DMS114 treated with DMSO at 0.1 percent for 48 hours (cell line): Measurements from ENCODE around the gene UBR1.
"Not testable (repeated sequence)": the region's sequence is repeated elsewhere in the genome, so short reads cannot be mapped to it uniquely, and the experiment has no call there.

ENCODE experiments used
- DNase-seq: peaks from one replicate; lab custom pipeline; 2025; ENCODE audit not compliant: unreplicated experiment; lab: John Stamatoyannopoulos, UW

Gene UBR1

DNA sequence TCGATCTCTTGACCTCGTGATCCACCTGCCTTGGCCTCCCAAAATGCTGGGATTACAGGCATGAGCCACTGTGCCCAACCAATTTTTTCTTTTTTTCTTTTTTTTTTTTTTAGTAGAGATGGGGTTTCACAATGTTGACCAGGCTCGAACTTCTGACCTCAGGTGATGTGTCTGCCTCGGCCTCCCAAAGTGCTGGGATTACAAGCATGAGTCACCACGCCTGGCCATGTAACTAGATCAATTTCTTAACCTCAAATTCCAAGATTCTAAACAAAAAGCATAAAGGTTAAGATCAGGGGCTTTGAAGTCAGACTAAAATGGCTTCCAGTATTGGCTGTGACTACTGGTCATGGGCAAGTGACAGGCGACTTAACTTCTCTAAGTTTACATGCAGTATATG is 126.7 kb downstream of the UBR1 start:
- not testable (repeated sequence) for DNase-seq

- no peak for DNase-seq
Measured at GRCh38 chr15:42974202-42974862, 131.5 kb downstream of the UBR1 start.

DNA sequence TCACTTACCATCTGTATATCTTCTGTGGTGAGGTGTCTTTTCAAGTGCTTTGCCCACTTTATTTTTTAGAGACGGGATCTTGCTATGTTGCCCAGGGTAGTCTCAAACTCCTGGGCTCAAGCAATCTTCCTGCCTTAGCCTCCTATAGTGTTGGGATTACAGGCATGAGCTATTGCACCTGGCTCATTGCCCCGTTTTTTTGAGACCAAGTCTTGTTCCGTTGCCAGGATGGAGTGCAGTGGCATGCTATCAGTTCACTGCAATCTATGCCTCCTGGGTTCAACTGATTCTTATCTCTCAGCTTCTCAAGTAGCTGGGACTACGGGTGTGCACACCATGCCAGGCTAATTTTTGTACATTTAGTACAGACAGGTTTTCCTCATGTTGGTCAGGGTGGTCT is 132.7 kb downstream of the UBR1 start:
- no peak for DNase-seq

DNA sequence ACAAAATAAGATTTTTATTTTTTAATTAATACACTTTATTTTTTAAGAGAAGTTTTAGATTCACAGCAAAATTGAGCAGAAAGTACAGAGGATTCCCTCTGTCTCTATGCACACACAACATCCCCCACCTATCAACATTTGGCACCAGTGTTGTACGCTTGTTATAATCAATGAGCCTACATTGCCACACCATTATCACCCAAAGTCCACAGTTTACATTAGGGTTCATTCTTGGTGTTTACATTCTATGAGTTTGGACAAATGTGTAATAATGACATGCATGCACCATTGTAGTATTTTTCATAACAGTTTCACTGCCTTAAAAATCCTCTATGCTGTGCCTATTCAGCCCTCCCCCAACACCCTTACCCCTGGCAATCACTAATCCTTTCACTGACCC is 134.0 kb downstream of the UBR1 start:
- no peak for DNase-seq

- no peak for DNase-seq
Measured at GRCh38 chr15:42964476-42964875, 141.4 kb downstream of the UBR1 start.

DNA sequence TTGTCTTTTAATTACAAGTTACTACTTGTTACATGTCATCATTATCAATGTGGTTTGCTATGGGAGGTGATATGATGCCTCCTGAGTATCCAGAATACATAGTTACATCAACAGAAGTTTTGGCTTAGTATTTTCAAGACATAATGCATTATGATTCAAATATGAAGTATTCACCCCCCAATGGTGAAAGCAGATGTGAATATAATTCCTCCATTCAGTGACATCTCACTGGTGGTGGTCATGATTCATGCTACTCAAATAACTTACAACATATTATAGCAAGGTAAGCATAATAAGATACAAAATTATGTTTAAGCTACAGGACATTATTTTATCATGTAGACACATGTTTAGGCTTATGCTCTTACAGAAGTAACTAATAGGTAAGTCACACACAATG is 150.3 kb downstream of the UBR1 start:
- no peak for DNase-seq

- no peak for DNase-seq
Measured at GRCh38 chr15:42954291-42954690, 151.5 kb downstream of the UBR1 start.

- not testable (repeated sequence) for DNase-seq
Measured at GRCh38 chr15:42948898-42949297, 156.9 kb downstream of the UBR1 start.

DNA sequence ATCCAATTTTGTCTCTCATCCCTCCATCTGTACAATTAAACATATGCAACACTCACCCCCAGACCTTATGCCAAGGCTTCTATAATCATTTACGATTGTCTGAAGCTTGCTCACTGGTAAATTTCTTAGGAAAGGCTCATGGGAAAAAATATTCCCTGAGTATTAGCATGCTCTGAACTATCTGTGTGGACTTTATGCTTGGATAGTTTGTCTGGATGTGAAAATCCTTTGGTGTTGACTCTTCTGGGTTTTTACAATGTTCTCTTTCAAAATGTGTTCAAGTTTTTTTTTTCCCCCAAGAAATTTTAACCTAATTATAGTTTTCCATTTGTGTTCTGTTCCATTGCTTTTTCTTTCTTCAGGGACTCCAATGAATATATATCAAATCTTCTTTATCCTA is 165.3 kb downstream of the UBR1 start:
- no peak for DNase-seq

DNA sequence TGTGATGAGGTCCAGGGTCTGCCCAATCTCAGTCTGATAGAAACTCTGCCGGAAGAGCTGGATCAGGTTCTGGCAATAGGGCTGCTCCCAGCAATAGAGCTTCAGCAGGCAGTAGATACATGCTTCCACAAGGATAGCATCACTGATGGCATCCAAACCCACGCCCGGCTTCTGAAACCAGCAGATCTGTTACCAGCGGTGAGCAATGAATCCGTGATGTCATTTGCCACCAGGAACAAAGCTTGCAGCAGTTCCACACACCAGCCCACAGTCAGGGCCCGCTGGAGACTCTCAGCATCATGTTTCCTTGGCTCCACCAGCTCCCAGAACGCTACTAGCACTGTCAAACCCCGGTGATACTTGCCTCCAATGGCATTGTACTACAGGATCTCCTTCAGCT is 166.0 kb downstream of the UBR1 start:
- no peak for DNase-seq

- DNase-seq, result no peak
Measured at GRCh38 chr15:42937143-42937542, 168.7 kb downstream of the UBR1 start.

DNA sequence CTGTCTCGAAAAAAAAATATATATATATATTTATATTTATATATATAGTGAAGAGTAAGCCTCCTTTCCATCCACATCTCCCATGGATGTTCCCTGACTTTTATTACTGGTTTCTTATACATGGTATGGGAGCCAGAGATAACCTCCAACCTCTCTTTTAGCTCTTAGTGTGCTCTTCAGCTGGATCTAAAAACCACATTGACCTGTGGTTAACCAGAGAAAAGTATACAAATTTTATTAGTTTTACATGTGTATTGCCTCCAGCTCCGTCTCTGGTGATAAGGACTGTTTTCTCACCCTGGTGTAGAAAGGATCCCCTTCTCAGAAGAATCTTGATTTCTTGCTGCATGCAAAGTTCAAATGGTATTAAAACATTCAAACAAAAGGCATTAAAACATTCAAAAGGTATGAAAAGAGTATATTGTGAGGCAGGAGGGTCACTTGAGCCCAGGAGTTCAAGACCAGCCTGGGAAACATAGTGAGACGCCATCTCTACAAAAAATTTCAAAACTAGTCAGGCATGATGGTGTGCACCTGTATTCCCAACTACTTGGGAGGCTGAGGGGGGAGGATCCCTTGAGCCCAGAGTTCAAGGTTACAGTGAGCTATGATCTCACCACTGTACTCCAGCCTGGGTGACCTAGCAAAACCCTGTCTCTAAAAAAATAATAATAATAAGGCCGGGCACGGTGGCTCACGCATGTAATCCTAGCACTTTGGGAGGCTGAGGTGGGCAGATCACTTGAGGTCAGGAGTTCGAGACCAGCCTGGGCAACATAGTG is 171.8 kb downstream of the UBR1 start:
- no peak for DNase-seq

GRCh38 chr15:42932833-42933515 is 172.9 kb downstream of the UBR1 start:
- DNase-seq, result no peak

DNA sequence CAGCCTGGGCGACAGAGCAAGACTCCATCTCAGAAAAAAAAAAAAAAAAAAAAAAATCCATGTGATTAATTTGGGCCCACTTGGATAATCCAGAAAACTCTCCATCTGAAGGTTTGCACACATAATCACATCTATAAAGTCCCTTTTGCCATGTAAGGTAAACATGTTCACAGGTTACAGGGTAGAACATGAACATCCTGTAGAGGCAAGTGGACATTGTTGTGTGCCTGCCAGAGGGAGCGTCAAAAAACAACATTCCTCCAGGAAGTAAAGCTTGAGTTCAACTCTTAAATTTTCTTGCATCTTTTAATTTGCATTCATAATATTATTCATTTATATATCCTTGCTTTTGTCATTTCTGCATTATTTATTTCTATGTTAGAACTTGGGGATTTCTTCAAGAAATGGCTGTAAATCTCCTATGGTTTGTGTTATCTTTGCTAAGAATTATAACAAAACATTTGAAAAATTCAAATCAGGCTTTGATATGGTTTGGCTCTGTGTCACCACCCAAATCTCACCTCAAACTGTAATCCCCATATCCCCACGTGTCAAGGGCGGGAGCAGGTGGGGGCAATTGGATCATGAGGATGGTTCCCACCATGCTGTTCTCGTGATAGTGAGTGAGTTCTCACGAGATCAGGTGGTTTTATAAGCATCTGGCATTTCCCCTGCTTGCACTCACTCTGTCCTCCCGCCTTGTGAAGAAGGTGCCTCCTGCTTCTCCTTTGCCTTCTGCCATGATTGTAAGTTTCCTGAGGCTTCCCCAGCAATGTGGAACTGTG is 173.9 kb downstream of the UBR1 start:
- no peak for DNase-seq

DNA sequence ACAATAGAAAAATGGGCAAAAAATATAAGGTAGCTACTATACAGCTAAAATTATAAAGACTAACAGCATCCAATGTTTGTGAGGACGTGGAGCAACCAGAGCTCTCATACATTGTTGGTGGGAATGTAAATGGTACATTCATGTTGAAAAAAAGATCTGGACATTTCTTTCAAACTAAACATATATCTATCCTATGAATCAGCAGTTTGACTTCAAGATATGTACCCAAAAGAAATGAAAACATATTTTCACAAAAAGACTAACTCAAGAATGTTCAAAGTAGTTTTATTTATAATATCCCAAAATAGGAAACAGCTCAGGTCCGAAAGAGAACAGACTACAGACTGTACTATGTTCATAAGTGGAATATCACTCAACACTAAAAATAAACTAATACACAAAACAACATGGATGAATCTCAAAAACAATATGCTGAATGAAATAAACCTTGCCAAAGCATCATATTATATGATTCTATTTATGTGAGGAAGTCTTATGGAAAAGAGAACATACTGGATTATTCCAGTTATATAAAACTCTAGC is 176.5 kb downstream of the UBR1 start:
- DNase-seq, result no peak

DNA sequence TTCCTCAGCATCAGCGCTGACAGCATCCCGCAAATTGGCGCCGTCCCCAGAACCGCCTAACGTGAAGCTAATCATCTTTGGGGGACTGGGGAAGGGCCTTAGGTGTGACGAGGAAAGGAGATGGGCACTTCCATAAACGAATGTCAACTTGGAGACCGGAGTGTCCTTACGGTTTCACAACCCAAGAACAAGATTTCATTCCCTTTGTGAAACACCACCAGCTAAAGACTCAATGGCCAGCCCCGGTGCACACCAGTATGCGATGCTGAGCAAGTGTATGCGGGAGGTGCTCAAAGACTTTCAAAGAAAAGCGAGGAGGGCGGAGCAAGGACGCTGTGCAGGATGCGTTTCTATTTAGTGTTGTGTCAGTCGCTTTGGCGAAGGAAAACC is 184.5 kb downstream of the UBR1 start:
- DNase-seq, result peak; percentile 23

GRCh38 chr15:42920519-42921341 is 185.1 kb downstream of the UBR1 start, which contains the start of gene TTBK2:
TSS of gene TTBK2 (minus strand) at chr15:42920778. CDS start at chr15:42878617, 42,161 bp downstream.
- peak; percentile 99 for DNase-seq

GRCh38 chr15:42919799-42920518 is 185.9 kb downstream of the UBR1 start:
- DNase-seq, result peak; percentile 14

DNA sequence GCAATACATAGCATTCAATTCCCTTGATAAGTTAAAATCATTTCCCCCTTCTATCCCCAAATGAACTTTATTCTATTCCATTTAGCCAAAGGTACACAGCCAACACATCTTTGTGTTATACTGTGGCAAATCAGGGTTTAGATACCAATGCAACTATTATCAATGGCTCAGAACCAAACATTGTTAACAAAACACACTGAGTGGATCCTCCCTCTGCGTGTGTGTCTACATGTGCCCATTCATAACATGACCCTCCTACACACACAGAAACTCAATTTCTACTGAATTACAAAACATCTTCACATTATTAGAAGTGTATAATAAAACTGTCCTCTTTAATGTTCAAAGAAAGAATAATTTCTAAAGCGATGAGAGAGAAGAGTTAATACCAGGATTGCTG is 186.5 kb downstream of the UBR1 start:
- no peak for DNase-seq
